K562 (cell line): Measurements from ENCODE around the gene CLEC12A. TPM values are rescaled to one million over a fixed set of nuclear protein-coding genes. Genes with fewer than 3 reads are reported as not detected.

Experiments used
- ATAC-seq: fragments of 200-7000 bp; cut with Tn5 transposase; 3 replicates; pipeline ENCODE4 v1.9.1; 2020; ENCODE audit warnings: moderate library complexity
- BruUV-seq: library from RNA; stranded (reverse); fragments of 400-500 nt; replicated peaks from 2 replicates; lab custom pipeline; 2021; lab: Mats Ljungman, UMichigan
- CTCF ChIA-PET: fragments of 300-600 bp; formaldehyde crosslinking; extraction: SDS; loops from one replicate; lab custom pipeline; 2021; ENCODE audit warnings: low intra/inter-chr PET ratio; lab: Yijun Ruan, JAX
- POLR2A ChIA-PET: fragments of 300-600, 350-650 bp; sonication (Branson Sonifier 250); formaldehyde crosslinking; extraction: SDS; loops from one replicate; lab custom pipeline; 2021; ENCODE audit warnings: antibody characterized with exemption, inconsistent platforms; lab: Yijun Ruan, JAX
- DNase-seq, 4 experiments: peaks; one replicate each; pipeline versions ENCODE4 v3.0.0 to v3.0.0-alpha.2; 2011 to 2018; ENCODE audit warnings: low spot score in 3 of 4, mixed read lengths in 3 of 4; ENCODE audit errors: extremely low read depth in 1 of 4
- FAIRE-seq: peaks from 2 replicates; lab custom pipeline; 2011; peaks lifted over from hg19 to GRCh38; lab: Jason Lieb, UNC
- H2AFZ ChIP-seq: 2 replicates; pipeline ENCODE4 v1.6.0; 2011; ENCODE audit warnings: low read depth, low read length, control low read depth, inconsistent platforms
- H3K27ac ChIP-seq: fragments of 200-600 bp; 3 replicates; pipeline ENCODE4 v1.8.0; 2011; ENCODE audit warnings: low read depth, mild to moderate bottlenecking, control low read depth, inconsistent platforms, low read length, moderate library complexity, mixed read lengths; ENCODE audit errors: extremely low read depth
- H3K27me3 ChIP-seq, 2 experiments: fragments of 300-600 bp in 1 of 2; 2 replicates in 1 of 2; 3 replicates in 1 of 2; pipeline versions ENCODE4 v1.6.0 to v1.8.0; 2011; ENCODE audit warnings: inconsistent platforms in 2 of 2, low read length in 2 of 2, mild to moderate bottlenecking in 1 of 2, mixed read lengths in 1 of 2, moderate library complexity in 1 of 2; ENCODE audit not compliant: control insufficient read depth in 2 of 2, insufficient read depth in 2 of 2
- H3K36me3 ChIP-seq: fragments of 300-600 bp; 3 replicates; pipeline ENCODE4 v1.8.0; 2011; ENCODE audit warnings: mild to moderate bottlenecking, low read length, inconsistent platforms; ENCODE audit not compliant: control insufficient read depth, insufficient read depth
- H3K4me1 ChIP-seq, 2 experiments: fragments of 200-600 bp in 1 of 2; replicated peaks in 1 of 2; 2 replicates in 1 of 2; 3 replicates in 1 of 2; pipeline versions ENCODE4 v1.5.1 to v1.8.0; 2011; ENCODE audit warnings: inconsistent platforms in 2 of 2, low read length in 2 of 2, mild to moderate bottlenecking in 1 of 2, mixed read lengths in 1 of 2, moderate library complexity in 1 of 2; ENCODE audit not compliant: control insufficient read depth in 2 of 2, insufficient read depth in 2 of 2
- H3K4me2 ChIP-seq: 2 replicates; pipeline ENCODE4 v1.6.1; 2011; ENCODE audit warnings: low read length, control low read depth, inconsistent platforms, mixed read lengths; ENCODE audit not compliant: insufficient read depth
- H3K4me3 ChIP-seq: fragments of 200-600 bp; sonication (generic), shearing (Covaris generic); 2 replicates; pipeline ENCODE4 v1.5.1; 2016; ENCODE audit warnings: control low read depth, inconsistent platforms
- H3K79me2 ChIP-seq: fragments of 200-600 bp; 3 replicates; pipeline ENCODE4 v1.8.0; 2011; ENCODE audit warnings: low read length, inconsistent platforms; ENCODE audit not compliant: control insufficient read depth, insufficient read depth
- H3K9ac ChIP-seq, 2 experiments: 2 replicates each; pipeline versions ENCODE4 v1.6.0 to v1.6.1; 2011; ENCODE audit warnings: low read depth in 2 of 2, low read length in 2 of 2, control low read depth in 1 of 2, inconsistent platforms in 1 of 2, mild to moderate bottlenecking in 1 of 2, mixed read lengths in 1 of 2; ENCODE audit not compliant: insufficient read depth in 1 of 2
- H3K9me1 ChIP-seq: one replicate; pipeline ENCODE4 v1.6.0; 2011; ENCODE audit warnings: inconsistent platforms, mild to moderate bottlenecking, low read length, moderate library complexity; ENCODE audit not compliant: control insufficient read depth, insufficient read depth
- H3K9me3 ChIP-seq: replicated peaks from 2 replicates; pipeline ENCODE4 v1.5.1; 2011; ENCODE audit warnings: low read depth, low read length, inconsistent platforms; ENCODE audit not compliant: control insufficient read depth, insufficient read depth
- H4K20me1 ChIP-seq: replicated peaks from 2 replicates; pipeline ENCODE4 v1.6.1; 2011; ENCODE audit warnings: low read length, inconsistent platforms, mixed read lengths; ENCODE audit not compliant: control insufficient read depth, insufficient read depth
- ATF4 ChIP-seq: fragments of 450-650 bp; formaldehyde crosslinking; IDR thresholded peaks from 2 replicates; pipeline ENCODE4 v1.4.0; 2022; ENCODE audit warnings: mild to moderate bottlenecking, moderate library complexity
- CTCFL ChIP-seq: IDR thresholded peaks from 2 replicates; pipeline ENCODE4 v1.6.1; 2011; ENCODE audit warnings: borderline replicate concordance, low read depth, mild to moderate bottlenecking, moderate library complexity, low read length; ENCODE audit not compliant: insufficient read depth, poor library complexity, severe bottlenecking
- DIDO1 ChIP-seq: fragments of 450-650 bp; IDR thresholded peaks from 2 replicates; pipeline ENCODE4 v1.6.1; 2016; ENCODE audit warnings: low read depth, missing biosample characterization, missing genetic modification characterization
- E2F6 ChIP-seq, 2 experiments: IDR thresholded peaks; 2 replicates each; pipeline ENCODE4 v1.6.1; 2011; ENCODE audit warnings: borderline replicate concordance in 1 of 2, control low read depth in 1 of 2, low read depth in 1 of 2, low read length in 1 of 2, mild to moderate bottlenecking in 1 of 2, mixed read lengths in 1 of 2, moderate library complexity in 1 of 2; ENCODE audit not compliant: insufficient read depth in 1 of 2, insufficient read length in 1 of 2, poor library complexity in 1 of 2, severe bottlenecking in 1 of 2; ENCODE audit errors: extremely low read depth in 1 of 2
- ETV1 ChIP-seq: fragments of 450-650 bp; conservative IDR thresholded peaks from 2 replicates; pipeline ENCODE4 v1.6.1; 2016; ENCODE audit warnings: missing genetic modification characterization, control low read depth, low read depth, missing compliant biosample characterization
- GABPB1 ChIP-seq: sonication (generic); formaldehyde crosslinking; IDR thresholded peaks from 2 replicates; pipeline ENCODE4 v1.8.0; 2022; ENCODE audit warnings: mild to moderate bottlenecking, missing genetic modification reagents
- HDAC1 ChIP-seq, 2 experiments: fragments of 450-650 bp; IDR thresholded peaks; 2 replicates each; pipeline ENCODE4 v1.6.1; 2016 to 2017; ENCODE audit warnings: inconsistent platforms in 1 of 2, mild to moderate bottlenecking in 1 of 2, moderate library complexity in 1 of 2
- HDAC3 ChIP-seq: fragments of 450-650 bp; IDR thresholded peaks from 2 replicates; pipeline ENCODE4 v1.6.1; 2018; ENCODE audit warnings: borderline replicate concordance, mild to moderate bottlenecking, moderate library complexity; ENCODE audit not compliant: partially characterized antibody
- HMG20B ChIP-seq: fragments of 250-450 bp; sonication (Bioruptor Pico); IDR thresholded peaks from 2 replicates; pipeline ENCODE4 v1.5.0; 2021; ENCODE audit warnings: mild to moderate bottlenecking
- KDM5B ChIP-seq: fragments of 200-600 bp; sonication (generic); IDR thresholded peaks from 2 replicates; pipeline ENCODE4 v1.6.1; 2012; ENCODE audit warnings: low read depth, mild to moderate bottlenecking, moderate library complexity, low read length, control low read depth, inconsistent platforms; ENCODE audit not compliant: insufficient replicate concordance
- KLF1 ChIP-seq: fragments of 450-650 bp; IDR thresholded peaks from 2 replicates; pipeline ENCODE4 v1.6.1; 2016; ENCODE audit warnings: missing genetic modification characterization, missing compliant biosample characterization
- MEF2A ChIP-seq: IDR thresholded peaks from 2 replicates; pipeline ENCODE4 v1.6.1; 2011; ENCODE audit warnings: low read depth, mild to moderate bottlenecking, low read length, moderate library complexity; ENCODE audit not compliant: control insufficient read depth
- NFE2 ChIP-seq: IDR thresholded peaks from 2 replicates; pipeline ENCODE4 v1.6.1; 2014; ENCODE audit warnings: antibody characterized with exemption, low read depth
- POLR2AphosphoS2 ChIP-seq: IDR thresholded peaks from 2 replicates; pipeline ENCODE4 v1.6.1; 2012; ENCODE audit warnings: low read length, improper control_type of control experiment
- SAFB ChIP-seq: fragments of 200-400 bp; formaldehyde crosslinking; IDR thresholded peaks from 2 replicates; pipeline ENCODE4 v1.6.1; 2017; ENCODE audit warnings: low read depth, low read length, borderline replicate concordance
- ZNF551 ChIP-seq: fragments of 250-450 bp; sonication (Bioruptor Pico); IDR thresholded peaks from 2 replicates; pipeline ENCODE4 v1.5.0; 2021; ENCODE audit warnings: mild to moderate bottlenecking, moderate library complexity
- ZNF740 ChIP-seq, 3 experiments: fragments of 200-800 bp in 1 of 3; sonication (Bioruptor generic) in 1 of 3; sonication (generic) in 1 of 3; formaldehyde crosslinking in 1 of 3; IDR thresholded peaks; 2 replicates each; pipeline versions ENCODE4 v1.6.1 to v1.8.0; 2016 to 2022; ENCODE audit warnings: mild to moderate bottlenecking in 2 of 3, missing compliant biosample characterization in 2 of 3, missing genetic modification characterization in 2 of 3, missing genetic modification reagents in 1 of 3
- ZSCAN29 ChIP-seq: fragments of 450-650 bp; IDR thresholded peaks from 2 replicates; pipeline ENCODE4 v1.6.1; 2017
- WGBS: fragments of 100-300 bp; shearing (Covaris generic); methylation state at CpG from one replicate; pipeline ENCODE4 v1.1.6; 2016; ENCODE audit warnings: low coverage, mixed read lengths; ENCODE audit not compliant: insufficient coverage; ENCODE audit errors: missing lambda C conversion rate; 5-methylcytosine and 5-hydroxymethylcytosine counted together
- in situ Hi-C: fragments of 300-500 bp; cut with MboI; formaldehyde crosslinking; loops from 4 replicates; pipeline ENCODE4 v1.15.0; 2018; ENCODE audit warnings: inconsistent platforms, mixed read lengths
- intact Hi-C: fragments of 100-400 bp; cut with micrococcal nuclease; formaldehyde crosslinking; loops from 2 replicates; pipeline ENCODE4 v1.14.2; 2022
- polyA plus RNA-seq, 8 experiments: library from polyadenylated mRNA; depleted of rRNA in 4 of 8; stranded (reverse) in 5 of 8; unstranded in 3 of 8; fragments of >200 nt; fragmentation: Nextera tagmentation in 2 of 8; fragmentation: Illumina TruSeq in 1 of 8; extraction: Ambion mirVana in 2 of 8; extraction: Trizol in 1 of 8; gene quantifications; 2 replicates each; pipeline versions ENCODE4 v1.2.1 to v1.2.3, GENCODE V29; 2011 to 2014; ENCODE audit warnings: inconsistent platforms in 1 of 8, missing spikeins in 1 of 8
- total RNA-seq, 7 experiments: library from RNA; depleted of rRNA in 6 of 7; stranded (reverse); fragments of >200 nt in 6 of 7; fragmentation: Illumina TruSeq in 2 of 7; extraction: Trizol in 2 of 7; gene quantifications; 2 replicates each; pipeline versions ENCODE4 v1.2.1 to v1.2.3, GENCODE V29; 2011 to 2021; ENCODE audit warnings: low replicate concordance in 1 of 7

The CLEC12A gene
- total and polyA plus RNA-seq, 9 of the 15 experiments (the other 6 are each of a cell fraction or from before 2014, with no cell fraction given), result not detected

GRCh38 chr12:9975614-9976013 lies 4.4 kb downstream of the CLEC12A start:
- in situ Hi-C loops (no loop called here), intact Hi-C loops (no loop called here)
- FAIRE-seq (no peak), ATAC-seq (no peak), DNase-seq (no peak)
- H3K4me1 ChIP-seq, result no peaks in the 10 kb centered on the region
- H4K20me1 ChIP-seq, result no peaks in the 10 kb centered on the region
- H3K36me3 ChIP-seq, result no peaks in the 10 kb centered on the region
- no peak overlapping the region for H2AFZ ChIP-seq
- no peaks in the 10 kb centered on the region for H3K27me3 ChIP-seq
- H3K9me3 ChIP-seq, result no peaks in the 10 kb centered on the region
- H3K9ac ChIP-seq, result no peak overlapping the region
- WGBS, result 0% methylated on average over 1 of the region's 2 CpGs
- POLR2A ChIA-PET, result interaction anchor here (0.6 kb wide), 1 partner anchor 10 kb away, joined by 3 read pairs; no protein-coding TSS in a partner anchor
- no peak overlapping the region for H3K27ac ChIP-seq
- no TSS peak for BruUV-seq
- CTCF ChIA-PET, result no interaction called here
- no peak overlapping the region for H3K4me3 ChIP-seq
- H3K9me1 ChIP-seq, result no peaks in the 10 kb centered on the region
- H3K79me2 ChIP-seq, result no peaks in the 10 kb centered on the region
- H3K4me2 ChIP-seq, result no peak overlapping the region
- TF ChIP-seq KDM5B (no peak), HMG20B (CRISPR knock-in tag) (no peak), ZSCAN29 (no peak), NFE2 (no peak), KLF1 (no peak), DIDO1 (no peak), MEF2A (no peak), GABPB1 (CRISPR knock-in tag) (no peak), E2F6 (IDR thresholded peaks at IDR 0.05; ENCODE audit: borderline replicate concordance in 1 of 2, extremely low read depth in 1 of 2, insufficient read depth in 1 of 2, insufficient read length in 1 of 2, low read depth in 1 of 2, low read length in 1 of 2, poor library complexity in 1 of 2, severe bottlenecking in 1 of 2) (no peak), ZNF740 (CRISPR knock-in tag; IDR thresholded peaks at IDR 0.05) (no peak), ZNF740 (tag; IDR thresholded peaks at IDR 0.05) (no peak), SAFB (no peak), ZNF551 (CRISPR knock-in tag) (no peak), HDAC1 (IDR thresholded peaks at IDR 0.05) (no peak), HDAC3 (no peak), ETV1 (no peak), POLR2AphosphoS2 (no peak), CTCFL (no peak), ATF4 (CRISPR knock-in tag) (no peak)
